Esophagus muscularis mucosa (tissue), 4 donors: ENCODE data around the gene ASL. TPM values are rescaled to one million over a fixed set of nuclear protein-coding genes. Genes with fewer than 3 reads are reported as not detected.
"Not testable (repeated sequence)": the region's sequence is repeated elsewhere in the genome, so short reads cannot be mapped to it uniquely, and the experiment has no call there.

ENCODE experiments used
- DNase-seq: peaks from one replicate; pipeline ENCODE4 v3.0.0-alpha.2; 2017; ENCODE audit errors: extremely low spot score
- H3K27ac ChIP-seq, 4 donors: fragments of 200-600 bp; sonication (generic); replicated peaks in 1 of 4; 1 replicate in 3 of 4; 2 replicates in 1 of 4; pipeline ENCODE4 v1.5.1; 2016 to 2019; ENCODE audit warnings: mild to moderate bottlenecking in 1 of 4
- H3K27me3 ChIP-seq, 4 donors: fragments of 200-600 bp; sonication (generic); one replicate each; pipeline versions ENCODE4 v1.5.1 to v1.6.0; 2016 to 2019
- H3K36me3 ChIP-seq, 4 donors: fragments of 200-600 bp; sonication (generic); one replicate each; pipeline ENCODE4 v1.5.1; 2016 to 2019
- H3K4me1 ChIP-seq, 4 donors: fragments of 200-600 bp; sonication (generic); one replicate each; pipeline ENCODE4 v1.5.1; 2016 to 2019
- H3K4me3 ChIP-seq, 4 donors: fragments of 200-600 bp; sonication (generic); 1 replicate in 2 of 4; 2 replicates in 2 of 4; pipeline ENCODE4 v1.5.1; 2016 to 2019; ENCODE audit warnings: mild to moderate bottlenecking in 4 of 4, moderate library complexity in 1 of 4
- H3K9me3 ChIP-seq, 4 donors: fragments of 200-600 bp; sonication (generic); 1 replicate in 3 of 4; 2 replicates in 1 of 4; pipeline ENCODE4 v1.5.1; 2016 to 2019
- CTCF ChIP-seq, 3 experiments: fragments of 200-600 bp in 2 of 3; fragments of 450-650 bp in 1 of 3; sonication (generic) in 2 of 3; IDR thresholded peaks; one replicate each; pipeline ENCODE4 v1.5.1; 2017 to 2019; ENCODE audit warnings: antibody characterized with exemption in 3 of 3, mild to moderate bottlenecking in 2 of 3, moderate library complexity in 1 of 3
- EP300 ChIP-seq: sonication (generic); formaldehyde crosslinking; IDR thresholded peaks from one replicate; pipeline ENCODE4 v1.6.1; 2017; ENCODE audit warnings: antibody characterized with exemption
- POLR2A ChIP-seq: fragments of 450-650 bp; IDR thresholded peaks from one replicate; pipeline ENCODE4 v1.6.1; 2017; ENCODE audit warnings: antibody characterized with exemption, moderate library complexity, mild to moderate bottlenecking, low read depth
- POLR2AphosphoS5 ChIP-seq, 2 donors: sonication (generic); formaldehyde crosslinking; IDR thresholded peaks; one replicate each; pipeline ENCODE4 v1.6.1; 2017; ENCODE audit warnings: antibody characterized with exemption in 2 of 2
- WGBS: methylation state at CpG from one replicate; pipeline ENCODE4 v1.1.5; 2018; 5-methylcytosine and 5-hydroxymethylcytosine counted together
- intact Hi-C: fragments of 100-400 bp; cut with DNase I; formaldehyde crosslinking; loops from one replicate; pipeline ENCODE4 v1.15.1; 2023
- total RNA-seq, 4 donors: library from RNA; depleted of rRNA; stranded (reverse); fragments of >200 nt; gene quantifications; one replicate each; pipeline versions ENCODE4 v1.1.0 to v1.2.1, GENCODE V29; 2016

ASL gene
- total RNA-seq, 4 donors from 2014 or later: 10.4 to 24.2 (median 18.8) TPM

- intact Hi-C loops: no loop called here
- Histone ChIP-seq H3K27me3 (no peaks in the 10 kb centered on the region), H3K4me1 (no peaks in the 10 kb centered on the region), H3K9me3 (no peaks in the 10 kb centered on the region), H3K4me3 (no peak overlapping the region), H3K36me3 (no peaks in the 10 kb centered on the region), H3K27ac (no peak overlapping the region)
- TF ChIP-seq POLR2AphosphoS5 (IDR thresholded peaks at IDR 0.05): no peak
- TF ChIP-seq EP300: no peak
- no peak for TF ChIP-seq POLR2A
- TF ChIP-seq CTCF (IDR thresholded peaks at IDR 0.05): no peak
- 82% methylated on average over 7 of the region's 7 CpGs for WGBS
- DNase-seq: no peak
Measured at GRCh38 chr7:66036788-66037187, 38.8 kb upstream of the ASL start.

GRCh38 chr7:66039094-66039670 lies 36.4 kb upstream of the ASL start:
- Histone ChIP-seq H3K27me3 (no peaks in the 10 kb centered on the region), H3K4me1 (peaks cover 5 to 11% (median 8%) of the 10 kb centered on the region in 4 donors), H3K36me3 (no peaks in the 10 kb centered on the region), H3K9me3 (no peaks in the 10 kb centered on the region), H3K27ac (no peak overlapping the region), H3K4me3 (no peak overlapping the region)
- no peak for TF ChIP-seq POLR2AphosphoS5 (IDR thresholded peaks at IDR 0.05)
- no peak for TF ChIP-seq POLR2A
- TF ChIP-seq EP300: no peak
- no peak for TF ChIP-seq CTCF (IDR thresholded peaks at IDR 0.05)
- intact Hi-C loops: no loop called here
- DNase-seq: no peak
- 93% methylated on average over 3 of the region's 3 CpGs for WGBS

GRCh38 chr7:66043681-66044497 lies 31.7 kb upstream of the ASL start:
- no peaks in the 10 kb centered on the region for H3K27me3 ChIP-seq
- peaks cover 7 to 16% (median 14%) of the 10 kb centered on the region in 4 donors for H3K4me1 ChIP-seq
- peak overlapping the region in 1 of 4 donors; percentile 41 for H3K27ac ChIP-seq
- H3K36me3 ChIP-seq: no peaks in the 10 kb centered on the region
- no peak for DNase-seq
- H3K9me3 ChIP-seq: no peaks in the 10 kb centered on the region
- peak overlapping the region; percentile 49 to 62 (median 58) for H3K4me3 ChIP-seq
- intact Hi-C loops: no loop called here
- no peak for TF ChIP-seq POLR2A
- no peak for TF ChIP-seq CTCF (IDR thresholded peaks at IDR 0.05)
- TF ChIP-seq POLR2AphosphoS5 (IDR thresholded peaks at IDR 0.05): peak in 1 of 2 donors; percentile 10
- 19% methylated on average over 22 of the region's 49 CpGs for WGBS

GRCh38 chr7:66044498-66044854 lies 31.1 kb upstream of the ASL start:
- Histone ChIP-seq H3K4me3 (peak overlapping the region; percentile 49 to 62 (median 58)), H3K4me1 (peaks cover 7 to 16% (median 14%) of the 10 kb centered on the region in 4 donors), H3K27ac (peak overlapping the region in 1 of 4 donors; percentile 41)
- 28% methylated on average over 12 of the region's 17 CpGs for WGBS
- DNase-seq, H3K9me3 ChIP-seq, H3K36me3 ChIP-seq, intact Hi-C loops, H3K27me3 ChIP-seq: not testable (repeated sequence)

GRCh38 chr7:66047426-66047825 lies 28.2 kb upstream of the ASL start:
- H3K4me3 ChIP-seq: no peak overlapping the region
- H3K27ac ChIP-seq: no peak overlapping the region
- 58% methylated on average over 8 of the region's 8 CpGs for WGBS
- no peaks in the 10 kb centered on the region for H3K27me3 ChIP-seq
- intact Hi-C loops: no loop called here
- peaks cover 7 to 22% (median 15%) of the 10 kb centered on the region in 4 donors for H3K4me1 ChIP-seq
- H3K9me3 ChIP-seq: no peaks in the 10 kb centered on the region
- DNase-seq: no peak
- no peaks in the 10 kb centered on the region for H3K36me3 ChIP-seq
- TF ChIP-seq POLR2AphosphoS5 (IDR thresholded peaks at IDR 0.05): no peak
- no peak for TF ChIP-seq CTCF (IDR thresholded peaks at IDR 0.05)
- no peak for TF ChIP-seq EP300
- no peak for TF ChIP-seq POLR2A

- H3K27ac ChIP-seq, H3K4me1 ChIP-seq, H3K4me3 ChIP-seq, H3K36me3 ChIP-seq, DNase-seq, H3K9me3 ChIP-seq, H3K27me3 ChIP-seq, intact Hi-C loops: not testable (repeated sequence)
- 89% methylated on average over 4 of the region's 4 CpGs for WGBS
Measured at GRCh38 chr7:66049886-66050285, 25.7 kb upstream of the ASL start.
